SK-N-SH (cell line): ENCODE measurements around the gene HSPB1. TPM values are rescaled to one million over a fixed set of nuclear protein-coding genes. Genes with fewer than 3 reads are reported as not detected.

Experiments used
- CTCF ChIA-PET: fragments of 300-600, 350-600 bp; formaldehyde crosslinking; extraction: SDS; loops from one replicate; lab custom pipeline; 2021; lab: Yijun Ruan, JAX
- POLR2A ChIA-PET: fragments of 350-600 bp; sonication (Branson Sonifier 250); formaldehyde crosslinking; extraction: SDS; loops from one replicate; lab custom pipeline; 2020; ENCODE audit warnings: antibody characterized with exemption, inconsistent platforms; lab: Yijun Ruan, JAX
- DNase-seq: peaks from one replicate; pipeline ENCODE4 v3.0.0; 2012
- H2AFZ ChIP-seq: fragments of 200-600 bp; sonication (generic); 2 replicates; pipeline ENCODE4 v1.8.1; 2016; ENCODE audit warnings: antibody characterized with exemption, mild to moderate bottlenecking, low read depth
- H3F3A ChIP-seq: fragments of 200-600 bp; sonication (generic); replicated peaks from 2 replicates; pipeline ENCODE3; 2016; ENCODE audit warnings: antibody characterized with exemption, mild to moderate bottlenecking; ENCODE audit not compliant: insufficient read depth
- H3K27ac ChIP-seq, 2 experiments: fragments of 200-500 bp in 1 of 2; fragments of 200-600 bp in 1 of 2; sonication (Bioruptor generic) in 1 of 2; sonication (generic), shearing (Covaris generic) in 1 of 2; 2 replicates each; pipeline versions ENCODE4 v1.5.1 to v1.6.1; 2014 to 2016; ENCODE audit warnings: low read depth in 2 of 2, inconsistent platforms in 1 of 2, low read length in 1 of 2, mild to moderate bottlenecking in 1 of 2, mixed read lengths in 1 of 2
- H3K27me3 ChIP-seq: fragments of 200-600 bp; sonication (generic), shearing (Covaris generic); 2 replicates; pipeline ENCODE4 v1.6.1; 2016; ENCODE audit warnings: mixed run types; ENCODE audit not compliant: insufficient read depth
- H3K36me3 ChIP-seq, 2 experiments: fragments of 200-500 bp in 1 of 2; fragments of 200-600 bp in 1 of 2; sonication (Bioruptor generic) in 1 of 2; sonication (generic) in 1 of 2; replicated peaks in 1 of 2; 2 replicates each; pipeline versions ENCODE3 to v1.5.1; 2014 to 2016; ENCODE audit warnings: low read length in 1 of 2, mild to moderate bottlenecking in 1 of 2; ENCODE audit not compliant: insufficient read depth in 2 of 2, control insufficient read depth in 1 of 2
- H3K4me1 ChIP-seq, 2 experiments: fragments of 200-500 bp in 1 of 2; fragments of 200-600 bp in 1 of 2; sonication (Bioruptor generic) in 1 of 2; sonication (generic), shearing (Covaris generic) in 1 of 2; 2 replicates each; pipeline versions ENCODE4 v1.5.1 to v1.6.1; 2014 to 2016; ENCODE audit warnings: low read depth in 1 of 2, low read length in 1 of 2, mixed run types in 1 of 2; ENCODE audit not compliant: insufficient read depth in 2 of 2, control insufficient read depth in 1 of 2
- H3K4me2 ChIP-seq: fragments of 200-600 bp; sonication (generic), shearing (Covaris generic); 2 replicates; pipeline ENCODE4 v1.6.1; 2017; ENCODE audit warnings: mixed run types
- H3K4me3 ChIP-seq, 2 experiments: fragments of 200-500 bp in 1 of 2; fragments of 200-600 bp in 1 of 2; sonication (Bioruptor generic) in 1 of 2; sonication (generic), shearing (Covaris generic) in 1 of 2; 2 replicates each; pipeline versions ENCODE4 v1.5.1 to v1.8.1; 2014 to 2016; ENCODE audit warnings: low read depth in 2 of 2, inconsistent platforms in 1 of 2, low read length in 1 of 2, mild to moderate bottlenecking in 1 of 2, mixed read lengths in 1 of 2, moderate library complexity in 1 of 2
- H3K79me2 ChIP-seq: fragments of 200-600 bp; sonication (generic); 2 replicates; pipeline ENCODE4 v1.8.1; 2017; ENCODE audit warnings: mild to moderate bottlenecking; ENCODE audit not compliant: insufficient read depth
- H3K9ac ChIP-seq: fragments of 200-600 bp; sonication (generic); 2 replicates; pipeline ENCODE4 v1.6.1; 2017; ENCODE audit warnings: mixed run types
- H3K9me2 ChIP-seq: fragments of 200-600 bp; sonication (generic); 2 replicates; pipeline ENCODE4 v1.6.1; 2017; ENCODE audit warnings: mixed run types
- H3K9me3 ChIP-seq: fragments of 200-600 bp; sonication (generic); 2 replicates; pipeline ENCODE4 v1.6.1; 2017; ENCODE audit warnings: mixed run types, mild to moderate bottlenecking, moderate library complexity
- H4K20me1 ChIP-seq: fragments of 200-600 bp; sonication (generic); 2 replicates; pipeline ENCODE4 v1.6.1; 2017; ENCODE audit warnings: mild to moderate bottlenecking, mixed run types; ENCODE audit not compliant: insufficient read depth
- FOSL2 ChIP-seq: IDR thresholded peaks from 2 replicates; pipeline ENCODE4 v1.4.0; 2012; ENCODE audit warnings: low read depth, mild to moderate bottlenecking, moderate library complexity, borderline replicate concordance
- GABPA ChIP-seq: IDR thresholded peaks from 2 replicates; pipeline ENCODE4 v1.4.0; 2012; ENCODE audit warnings: low read depth, mild to moderate bottlenecking
- JUND ChIP-seq: IDR thresholded peaks from 2 replicates; pipeline ENCODE4 v1.4.0; 2012
- MXI1 ChIP-seq: IDR thresholded peaks from 2 replicates; pipeline ENCODE4 v1.6.1; 2012; ENCODE audit warnings: mild to moderate bottlenecking, low read depth, low read length, improper control_type of control experiment
- POLR2AphosphoS5 ChIP-seq: IDR thresholded peaks from 2 replicates; pipeline ENCODE4 v1.6.1; 2012; ENCODE audit warnings: low read depth, low read length
- RAD21 ChIP-seq: IDR thresholded peaks from 2 replicates; pipeline ENCODE4 v1.6.1; 2012; ENCODE audit warnings: mild to moderate bottlenecking, low read length
- RXRA ChIP-seq: IDR thresholded peaks from 2 replicates; pipeline ENCODE4 v1.4.0; 2012; ENCODE audit warnings: low read depth, mild to moderate bottlenecking, borderline replicate concordance
- TCF12 ChIP-seq: IDR thresholded peaks from 2 replicates; pipeline ENCODE4 v1.4.0; 2012
- YY1 ChIP-seq: IDR thresholded peaks from 2 replicates; pipeline ENCODE4 v1.4.0; 2012; ENCODE audit warnings: low read depth, mild to moderate bottlenecking
- WGBS: methylation state at CpG from one replicate; pipeline ENCODE4 v1.1.6; 2017; ENCODE audit warnings: low lambda C conversion rate; 5-methylcytosine and 5-hydroxymethylcytosine counted together
- polyA plus RNA-seq, 3 experiments: library from polyadenylated mRNA; depleted of rRNA; stranded (reverse); fragments of >200 nt; gene quantifications; 2 replicates each; pipeline ENCODE4 v1.2.3, GENCODE V29; 2012
- TF ChIP-seq, protein P1 (sequence below): IDR thresholded peaks from 2 replicates; pipeline ENCODE4 v1.4.0; 2012; ENCODE audit warnings: low read depth
- TF ChIP-seq, protein P2 (sequence below): fragments of 150-350 bp; IDR thresholded peaks from 2 replicates; pipeline ENCODE4 v1.6.1; 2017; ENCODE audit warnings: antibody characterized with exemption, low read length, low read depth, borderline replicate concordance

HSPB1 gene
- polyA plus RNA-seq, 1 of the 3 experiments (the other 2 are of a cell fraction), result 824 TPM

DNA sequence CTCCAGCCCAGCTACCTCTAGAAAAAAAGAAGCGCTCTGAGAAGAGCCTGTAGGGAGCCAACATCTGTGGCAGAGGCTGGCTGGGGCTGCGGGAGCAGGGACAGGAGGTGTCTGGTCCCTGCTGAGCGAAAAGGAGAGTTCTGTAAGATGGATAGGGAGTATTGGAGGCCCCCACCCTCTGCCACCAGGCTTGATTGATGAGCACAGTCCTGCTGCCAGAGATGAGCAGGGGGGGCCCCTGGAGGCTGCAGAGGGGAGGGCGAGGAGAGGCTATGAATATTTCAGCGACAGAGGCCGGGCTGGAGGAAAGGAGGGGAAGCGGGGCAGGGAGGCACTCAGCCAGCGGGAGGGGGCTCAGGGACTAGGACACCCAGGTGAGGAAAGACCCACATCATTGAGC is 44.5 kb upstream of the HSPB1 start (continued):
- no peak for TF ChIP-seq RXRA

DNA sequence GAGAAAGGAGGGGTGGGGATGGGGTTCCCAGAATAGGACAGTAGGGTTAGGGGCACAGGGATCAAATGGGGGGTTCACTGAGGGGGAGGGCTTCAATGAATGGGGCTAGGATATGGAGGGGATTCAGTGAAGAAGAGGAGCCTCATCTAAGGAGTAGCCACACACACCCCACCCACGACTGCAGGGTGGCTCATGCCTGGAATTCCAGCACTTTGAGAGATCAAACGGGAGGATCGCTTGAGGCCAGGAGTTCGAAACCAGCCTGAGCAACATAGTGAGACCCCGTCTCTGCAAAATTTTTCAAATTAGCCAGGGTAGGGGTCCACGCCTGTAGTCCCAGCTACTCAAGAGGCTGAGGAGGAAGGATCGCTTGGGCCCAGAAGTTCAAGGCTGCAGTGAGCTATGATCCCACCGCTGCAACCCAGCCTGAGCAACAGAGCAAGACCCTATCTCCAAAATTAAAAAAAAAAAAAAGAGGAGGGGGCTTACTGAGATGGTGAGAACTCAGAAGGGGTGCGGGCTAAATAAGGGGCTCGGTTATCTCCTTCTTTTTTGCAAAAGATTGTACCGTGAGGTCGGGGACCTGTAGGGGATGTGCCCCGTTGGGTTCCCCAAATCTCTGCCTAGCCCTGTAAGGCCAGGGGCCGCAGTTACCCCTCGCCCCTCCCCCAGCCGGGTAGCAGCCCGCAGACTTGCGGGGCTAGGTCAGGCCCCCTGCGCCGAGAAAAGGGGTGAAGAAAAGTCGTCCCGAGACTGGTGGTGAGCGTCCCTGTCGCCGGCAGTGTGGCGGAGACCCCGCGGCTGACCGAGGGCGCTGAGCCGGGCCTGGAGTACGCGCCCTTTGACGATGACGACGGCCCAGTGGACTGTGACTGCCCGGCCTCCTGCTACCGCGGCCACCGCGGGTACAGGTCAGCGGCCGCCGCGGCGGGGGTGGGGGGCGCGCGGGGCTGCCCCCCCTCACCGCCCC is 43.1 kb upstream of the HSPB1 start:
- POLR2A ChIA-PET, result interaction anchor here (1.0 to 1.5 kb wide), 5 partner anchors 9 to 211 kb away, joined by 3 to 5 read pairs (median 3); partner anchors contain the start of genes MDH2 and STYXL1
- Histone ChIP-seq H3K4me3 (peak overlapping the region; percentile 42 to 55), H3K9ac (peak overlapping the region; percentile 40; the same call in 1 of the 2 replicates), H3K4me2 (peak overlapping the region; percentile 73), H3K27me3 (no peaks in the 10 kb centered on the region), H3K9me3 (no peaks in the 10 kb centered on the region), H3K79me2 (no peaks in the 10 kb centered on the region), H4K20me1 (no peaks in the 10 kb centered on the region), H3K4me1 (peaks cover 0 to 4% of the 10 kb centered on the region in 2 experiments; a peak in 1 of 4 replicates), H3F3A (peaks cover 5% of the 10 kb centered on the region), H3K36me3 (no peaks in the 10 kb centered on the region)
- WGBS, result 70% methylated on average over 18 of the region's 50 CpGs
- TF ChIP-seq MXI1, result peak; percentile 23; the same call in 1 of the 2 replicates
- TF ChIP-seq JUND, result no peak
- TF ChIP-seq, all 33 proteins: peak for 1
- peak overlapping the region in 1 of 2 experiments; percentile 56; a peak in 2 of 4 replicates for H3K27ac ChIP-seq
- H3K9me2 ChIP-seq, result no peaks in the 10 kb centered on the region
- peak overlapping the region; percentile 83; the same call in 1 of the 2 replicates for H2AFZ ChIP-seq
- CTCF ChIA-PET, result interaction anchor here (4.2 to 9.1 kb wide), 3 partner anchors 9 to 83 kb away, joined by 37 to 289 read pairs (median 170); partner anchors contain the start of gene SRRM3
- peak; percentile 81 for DNase-seq

DNA sequence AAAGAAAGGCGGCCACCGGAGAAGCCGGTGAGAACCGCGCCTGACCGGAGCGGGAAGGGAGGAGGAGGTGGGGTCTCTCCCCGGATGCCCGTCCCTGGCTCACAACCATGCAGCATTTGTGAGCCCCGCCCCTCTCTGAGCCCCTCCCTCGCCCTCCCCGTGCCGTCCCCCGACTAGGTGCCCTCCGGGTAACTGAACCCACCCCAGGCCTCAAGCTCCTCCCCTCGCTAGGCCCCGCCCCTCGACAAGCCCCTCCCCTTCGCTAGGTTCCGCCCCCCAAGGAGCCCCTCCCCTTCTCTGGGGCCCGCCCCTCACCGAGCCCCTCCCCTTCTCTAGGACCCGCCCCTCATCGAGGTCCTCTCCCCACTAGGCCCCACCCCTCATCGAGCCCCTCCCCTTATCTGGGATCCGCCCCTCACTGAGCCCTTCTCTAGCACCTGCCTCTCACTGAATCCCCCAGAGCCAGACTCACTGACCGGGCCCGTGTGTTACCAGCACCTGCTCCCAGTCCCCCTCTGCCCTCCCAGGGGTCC is 42.2 kb upstream of the HSPB1 start:
- no peaks in the 10 kb centered on the region for H3K79me2 ChIP-seq
- H3F3A ChIP-seq, result peaks cover 5% of the 10 kb centered on the region
- CTCF ChIA-PET, result interaction anchor here (0.6 to 9.1 kb wide), 8 partner anchors 10 to 380 kb away, joined by 3 to 289 read pairs (median 96); partner anchors contain the start of gene SRRM3
- no peaks in the 10 kb centered on the region for H3K36me3 ChIP-seq
- TF ChIP-seq POLR2AphosphoS5, result no peak
- TF ChIP-seq MXI1, result peak; percentile 34; the same call in 1 of the 2 replicates
- no peak for TF ChIP-seq TCF12
- TF ChIP-seq GABPA, result no peak
- TF ChIP-seq FOSL2, result no peak
- TF ChIP-seq, protein P1, sequence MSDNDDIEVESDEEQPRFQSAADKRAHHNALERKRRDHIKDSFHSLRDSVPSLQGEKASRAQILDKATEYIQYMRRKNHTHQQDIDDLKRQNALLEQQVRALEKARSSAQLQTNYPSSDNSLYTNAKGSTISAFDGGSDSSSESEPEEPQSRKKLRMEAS, result no peak
- TF ChIP-seq, protein P2, sequence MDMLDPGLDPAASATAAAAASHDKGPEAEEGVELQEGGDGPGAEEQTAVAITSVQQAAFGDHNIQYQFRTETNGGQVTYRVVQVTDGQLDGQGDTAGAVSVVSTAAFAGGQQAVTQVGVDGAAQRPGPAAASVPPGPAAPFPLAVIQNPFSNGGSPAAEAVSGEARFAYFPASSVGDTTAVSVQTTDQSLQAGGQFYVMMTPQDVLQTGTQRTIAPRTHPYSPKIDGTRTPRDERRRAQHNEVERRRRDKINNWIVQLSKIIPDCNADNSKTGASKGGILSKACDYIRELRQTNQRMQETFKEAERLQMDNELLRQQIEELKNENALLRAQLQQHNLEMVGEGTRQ, result no peak
- TF ChIP-seq RAD21, result 0 out of 2 replicates have a peak, but pooled peaks have one; percentile 11
- no peak for TF ChIP-seq YY1
- peak overlapping the region in 1 of 2 experiments; percentile 56; a peak in 2 of 4 replicates for H3K27ac ChIP-seq
- H2AFZ ChIP-seq, result peak overlapping the region; percentile 83; the same call in 1 of the 2 replicates
- DNase-seq, result peak; percentile 98
- peak overlapping the region; percentile 73; the same call in 1 of the 2 replicates for H3K4me2 ChIP-seq
- no peaks in the 10 kb centered on the region for H4K20me1 ChIP-seq
- H3K27me3 ChIP-seq, result no peaks in the 10 kb centered on the region
- POLR2A ChIA-PET, result interaction anchor here (1.0 to 1.5 kb wide), 4 partner anchors 10 to 212 kb away, joined by 3 to 5 read pairs (median 3); partner anchors contain the start of genes MDH2 and STYXL1
- WGBS, result 5% methylated on average over 26 of the region's 28 CpGs
- H3K9me2 ChIP-seq, result no peaks in the 10 kb centered on the region
- H3K4me3 ChIP-seq, result peak overlapping the region; percentile 42 to 55; a peak in 3 of 4 replicates
- no peaks in the 10 kb centered on the region for H3K9me3 ChIP-seq
- no peak overlapping the region for H3K9ac ChIP-seq
- H3K4me1 ChIP-seq, result peaks cover 0 to 4% of the 10 kb centered on the region in 2 experiments; a peak in 1 of 4 replicates
